IPS-20b (cell line): ENCODE measurements around the gene TENT4A.

Experiments
- H3K27ac ChIP-seq: one replicate; pipeline ENCODE4 v1.5.1; 2013; ENCODE audit warnings: low read length
- H3K27me3 ChIP-seq: 2 replicates; pipeline ENCODE4 v1.6.1; 2013; ENCODE audit warnings: mild to moderate bottlenecking, low read length, inconsistent platforms; ENCODE audit not compliant: insufficient read depth
- H3K36me3 ChIP-seq: 2 replicates; pipeline ENCODE4 v1.6.1; 2013; ENCODE audit warnings: low read depth, mild to moderate bottlenecking, inconsistent platforms, low read length, moderate library complexity; ENCODE audit not compliant: insufficient read depth
- H3K4me1 ChIP-seq: 2 replicates; pipeline ENCODE4 v1.6.1; 2013; ENCODE audit warnings: mild to moderate bottlenecking, control low read depth, inconsistent platforms, low read length, moderate library complexity; ENCODE audit not compliant: insufficient read depth
- H3K4me3 ChIP-seq: 2 replicates; pipeline ENCODE4 v1.5.1; 2013; ENCODE audit warnings: mild to moderate bottlenecking, low read length, inconsistent platforms
- H3K9ac ChIP-seq: 2 replicates; pipeline ENCODE4 v1.6.1; 2013; ENCODE audit warnings: low read depth, mild to moderate bottlenecking, inconsistent platforms, low read length, moderate library complexity
- H3K9me3 ChIP-seq: 2 replicates; pipeline ENCODE4 v1.6.1; 2013; ENCODE audit warnings: mild to moderate bottlenecking, low read depth, low read length, inconsistent platforms; ENCODE audit not compliant: insufficient read depth

The TENT4A gene

DNA sequence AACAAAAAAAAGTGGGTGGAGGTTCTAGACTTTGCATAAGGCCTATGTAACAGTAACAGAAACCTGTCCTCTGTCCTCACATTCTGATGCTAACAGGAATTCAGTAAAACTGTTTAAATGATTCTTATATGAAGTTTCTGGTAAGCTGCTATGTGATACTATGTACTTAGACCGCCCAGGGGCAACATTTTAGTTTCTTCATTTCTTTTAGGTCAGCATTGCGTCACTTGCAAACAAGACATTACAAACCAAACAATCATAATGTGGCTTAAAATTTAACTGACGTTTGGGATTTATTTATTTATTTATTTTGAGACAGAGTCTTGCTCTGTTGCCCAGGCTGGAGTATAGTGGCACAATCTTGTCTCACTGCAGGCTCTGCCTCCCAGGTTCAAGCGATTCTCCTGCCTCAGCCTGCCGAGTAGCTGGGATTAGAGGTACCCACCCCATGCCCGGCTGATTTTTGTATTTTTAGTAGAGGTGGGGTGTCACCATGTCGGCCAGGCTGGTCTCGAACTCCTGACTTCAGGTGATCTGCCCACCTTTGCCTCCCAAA is 44.3 kb downstream of the TENT4A start:
- Histone ChIP-seq H3K4me3 (no peak overlapping the region), H3K9ac (no peak overlapping the region), H3K4me1 (no peaks in the 10 kb centered on the region), H3K36me3 (peaks cover 46% of the 10 kb centered on the region), H3K27ac (no peak overlapping the region), H3K27me3 (no peaks in the 10 kb centered on the region), H3K9me3 (no peaks in the 10 kb centered on the region)

DNA sequence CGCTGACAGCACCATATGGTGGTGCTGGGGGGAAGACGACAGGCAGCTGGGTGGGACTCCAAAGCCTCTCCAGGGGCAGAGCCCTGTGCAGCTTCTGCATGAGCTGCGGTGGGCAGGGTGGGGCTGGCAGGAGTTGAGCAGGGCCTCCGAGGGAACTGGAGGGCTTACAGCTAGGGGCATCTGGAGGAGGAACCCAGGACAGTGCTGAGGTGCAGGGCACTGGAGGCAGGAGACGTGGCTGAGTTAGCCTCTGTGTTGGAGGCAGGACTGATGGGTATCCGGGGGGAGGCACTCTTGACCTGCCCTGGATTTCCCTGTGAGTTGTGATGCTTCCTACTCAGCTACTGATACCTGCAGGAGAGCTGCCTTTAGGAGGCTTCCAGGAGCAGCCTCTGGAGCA is 45.0 kb downstream of the TENT4A start:
- Histone ChIP-seq H3K27ac (no peak overlapping the region), H3K4me3 (no peak overlapping the region), H3K9me3 (no peaks in the 10 kb centered on the region), H3K9ac (no peak overlapping the region), H3K27me3 (no peaks in the 10 kb centered on the region), H3K36me3 (peaks cover 38% of the 10 kb centered on the region), H3K4me1 (no peaks in the 10 kb centered on the region)

DNA sequence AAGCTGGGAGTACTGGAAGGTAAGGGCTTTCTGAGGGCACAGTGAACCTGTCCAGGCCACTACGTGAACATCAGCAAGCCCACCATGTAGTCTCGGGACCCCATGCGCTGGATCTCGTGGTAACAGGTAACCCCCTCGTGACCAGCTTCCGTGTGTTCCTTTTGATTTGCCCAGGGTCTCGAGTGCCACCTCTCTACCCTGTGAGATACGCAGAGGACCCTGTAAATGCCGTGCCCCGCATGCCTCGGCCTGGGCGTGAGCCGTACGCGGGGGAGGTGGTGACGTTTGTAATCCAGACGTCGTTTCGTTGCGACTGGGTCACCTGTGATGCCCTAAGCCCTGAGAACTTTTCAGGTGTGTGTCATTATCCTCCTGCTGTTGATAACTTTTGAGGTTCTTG is 45.5 kb downstream of the TENT4A start:
- H3K4me1 ChIP-seq = no peaks in the 10 kb centered on the region
- H3K27me3 ChIP-seq = no peaks in the 10 kb centered on the region
- no peak overlapping the region for H3K9ac ChIP-seq
- H3K9me3 ChIP-seq = no peaks in the 10 kb centered on the region
- no peak overlapping the region for H3K27ac ChIP-seq
- peaks cover 33% of the 10 kb centered on the region for H3K36me3 ChIP-seq
- no peak overlapping the region for H3K4me3 ChIP-seq

DNA sequence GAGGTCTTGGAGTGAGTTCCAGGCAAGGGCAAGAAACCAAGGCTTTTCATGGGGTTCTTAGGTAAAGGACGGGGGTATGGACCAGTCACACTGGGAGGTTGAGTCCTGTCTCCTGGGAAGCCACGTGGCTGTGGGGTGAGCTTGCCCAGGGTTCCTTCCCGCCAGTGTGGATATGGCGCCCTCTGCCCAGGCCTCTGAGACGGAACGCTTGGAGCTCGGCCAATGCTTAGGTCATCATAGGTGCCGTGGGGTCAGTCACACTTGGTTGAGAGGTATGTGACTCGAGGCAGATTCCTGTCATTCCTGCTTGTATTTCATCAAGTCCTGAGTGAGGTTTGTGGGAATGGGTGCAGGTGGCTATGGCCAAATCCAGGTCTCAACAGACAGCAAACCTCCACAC is 46.2 kb downstream of the TENT4A start:
- no peaks in the 10 kb centered on the region for H3K4me1 ChIP-seq
- H3K27me3 ChIP-seq = no peaks in the 10 kb centered on the region
- H3K27ac ChIP-seq = no peak overlapping the region
- H3K9ac ChIP-seq = no peak overlapping the region
- no peaks in the 10 kb centered on the region for H3K9me3 ChIP-seq
- no peak overlapping the region for H3K4me3 ChIP-seq
- H3K36me3 ChIP-seq = peaks cover 26% of the 10 kb centered on the region

DNA sequence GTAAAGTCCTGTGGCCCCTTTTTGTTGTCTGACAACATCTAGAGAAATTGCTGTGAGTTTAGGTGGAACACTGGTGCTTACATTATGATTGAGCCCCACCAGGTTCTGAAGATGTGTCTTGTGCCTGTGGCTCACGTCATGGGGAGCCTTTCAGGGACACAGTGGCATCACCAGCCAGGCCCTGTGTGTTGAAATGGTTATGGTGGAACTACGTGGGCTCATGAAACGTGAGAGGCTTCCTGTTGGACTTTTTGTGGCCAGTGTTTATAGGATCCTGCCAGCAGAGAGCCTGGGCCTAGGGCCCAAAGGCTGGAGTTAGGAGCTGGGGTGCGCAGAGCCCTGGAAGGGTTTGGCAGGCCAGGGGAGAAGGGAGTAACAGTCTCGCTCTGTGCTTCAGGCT is 46.8 kb downstream of the TENT4A start:
- Histone ChIP-seq H3K36me3 (peaks cover 21% of the 10 kb centered on the region), H3K4me1 (no peaks in the 10 kb centered on the region), H3K27ac (no peak overlapping the region), H3K27me3 (no peaks in the 10 kb centered on the region), H3K9ac (no peak overlapping the region), H3K4me3 (no peak overlapping the region), H3K9me3 (no peaks in the 10 kb centered on the region)

DNA sequence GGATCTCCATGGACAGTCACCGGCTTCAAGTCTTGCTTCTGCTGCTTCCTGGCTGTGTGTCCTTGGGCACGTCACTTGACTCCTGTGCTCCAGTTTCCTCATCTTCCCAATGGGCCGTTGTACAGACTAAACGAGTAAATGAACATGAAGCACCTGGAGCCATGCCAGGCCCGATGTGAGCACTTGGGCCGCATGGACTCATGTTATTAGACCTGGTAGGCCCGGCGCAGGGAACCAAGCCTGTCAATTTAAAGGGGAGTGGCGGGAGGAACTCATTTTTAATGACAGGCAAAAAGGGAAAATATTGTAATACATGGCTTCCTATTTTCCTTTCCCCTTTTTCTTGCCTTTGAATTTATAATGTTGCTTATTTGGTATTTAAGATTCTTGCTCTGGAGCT is 47.5 kb downstream of the TENT4A start:
- Histone ChIP-seq H3K9ac (no peak overlapping the region), H3K27me3 (no peaks in the 10 kb centered on the region), H3K27ac (no peak overlapping the region), H3K4me1 (no peaks in the 10 kb centered on the region), H3K36me3 (peaks cover 14% of the 10 kb centered on the region), H3K9me3 (no peaks in the 10 kb centered on the region), H3K4me3 (no peak overlapping the region)

DNA sequence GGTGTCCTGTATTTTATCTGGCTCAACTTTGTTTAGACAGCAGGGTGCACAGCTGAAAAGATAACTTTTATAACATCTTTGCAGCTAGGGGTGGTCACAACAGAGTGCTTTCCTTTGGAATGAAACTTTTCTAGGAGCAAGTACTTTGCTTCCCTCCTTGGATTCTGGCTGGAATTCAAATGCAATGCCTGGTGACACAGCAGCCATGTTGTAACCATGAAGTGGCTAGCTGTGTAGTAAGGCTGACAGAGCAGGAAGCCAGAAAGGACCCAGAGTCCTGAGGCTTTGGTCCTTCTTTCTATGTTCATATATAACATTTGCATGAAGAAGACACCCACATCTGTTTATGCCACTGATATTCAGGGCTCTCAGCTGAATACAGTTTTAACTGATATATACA is 48.1 kb downstream of the TENT4A start:
- Histone ChIP-seq H3K4me3 (no peak overlapping the region), H3K36me3 (peaks cover 7% of the 10 kb centered on the region), H3K9ac (no peak overlapping the region), H3K4me1 (no peaks in the 10 kb centered on the region), H3K27me3 (no peaks in the 10 kb centered on the region), H3K27ac (no peak overlapping the region), H3K9me3 (no peaks in the 10 kb centered on the region)

DNA sequence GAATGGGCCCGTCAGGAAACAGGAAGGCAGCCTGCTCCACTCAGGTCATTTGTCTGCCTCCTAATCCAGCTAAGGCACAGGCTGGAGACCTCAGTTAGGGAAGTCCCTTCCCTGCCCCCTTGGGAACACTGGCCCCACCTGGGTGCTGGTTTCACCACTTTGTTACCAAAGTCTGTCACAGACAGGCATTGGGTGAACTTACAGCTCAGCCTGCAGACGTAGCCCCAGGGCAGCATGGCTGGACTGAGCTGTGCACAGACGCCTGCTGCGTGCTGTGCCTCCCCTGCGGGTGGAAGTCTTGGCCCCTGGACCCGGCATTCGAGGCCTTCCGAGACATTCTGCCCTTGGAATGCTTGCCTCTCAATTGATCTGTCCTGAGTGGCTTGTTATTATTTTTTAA is 48.9 kb downstream of the TENT4A start:
- Histone ChIP-seq H3K4me3 (no peak overlapping the region), H3K36me3 (no peaks in the 10 kb centered on the region; the same call in none of the 2 replicates), H3K27ac (no peak overlapping the region), H3K9ac (no peak overlapping the region), H3K9me3 (no peaks in the 10 kb centered on the region), H3K27me3 (no peaks in the 10 kb centered on the region), H3K4me1 (no peaks in the 10 kb centered on the region)

DNA sequence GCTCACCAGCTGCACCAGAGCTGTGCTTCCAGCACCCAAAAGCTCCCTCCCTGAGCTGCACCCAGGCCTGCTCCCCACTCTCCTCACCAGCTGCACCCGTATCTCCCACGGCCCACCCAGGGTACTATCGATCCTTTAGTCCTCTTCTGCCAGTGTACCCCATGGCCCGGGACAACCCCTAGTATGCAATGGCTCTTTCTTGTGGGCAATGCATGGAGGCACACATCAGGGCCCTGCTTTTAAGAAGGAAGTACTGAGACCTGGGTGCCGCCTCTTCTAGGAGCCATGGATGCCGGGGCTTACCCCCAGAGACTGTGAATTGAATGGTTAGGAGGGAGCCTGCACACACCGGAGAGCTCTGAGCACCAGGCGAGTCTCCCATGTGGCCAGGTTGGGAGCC is 49.5 kb downstream of the TENT4A start:
- no peak overlapping the region for H3K27ac ChIP-seq
- no peaks in the 10 kb centered on the region for H3K9me3 ChIP-seq
- no peaks in the 10 kb centered on the region; the same call in 1 of the 2 replicates for H3K36me3 ChIP-seq
- H3K27me3 ChIP-seq = no peaks in the 10 kb centered on the region
- H3K9ac ChIP-seq = no peak overlapping the region
- no peaks in the 10 kb centered on the region for H3K4me1 ChIP-seq
- no peak overlapping the region for H3K4me3 ChIP-seq

DNA sequence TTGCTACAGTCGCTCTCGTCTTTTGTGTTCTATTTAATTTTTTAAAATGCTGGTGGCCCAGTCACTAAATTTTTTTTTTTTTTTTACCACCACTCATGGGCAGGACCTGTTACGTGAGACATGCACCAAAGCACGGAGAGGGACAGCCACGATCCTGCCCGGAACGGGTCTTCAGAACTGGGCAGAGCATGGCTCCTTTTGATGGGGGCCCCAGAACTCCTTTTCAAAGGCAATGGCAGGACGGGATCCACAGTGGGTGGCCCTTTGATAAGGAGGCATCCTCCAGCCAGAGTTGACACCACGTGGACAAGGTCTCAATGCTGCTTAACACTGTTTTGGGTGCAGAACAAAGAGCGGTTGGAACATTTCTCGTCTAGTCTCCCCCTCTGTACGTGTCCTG is 50.0 kb downstream of the TENT4A start:
- Histone ChIP-seq H3K4me3 (no peak overlapping the region), H3K27ac (no peak overlapping the region), H3K4me1 (no peaks in the 10 kb centered on the region), H3K9ac (no peak overlapping the region), H3K36me3 (no peaks in the 10 kb centered on the region; the same call in 1 of the 2 replicates), H3K27me3 (no peaks in the 10 kb centered on the region), H3K9me3 (no peaks in the 10 kb centered on the region)

DNA sequence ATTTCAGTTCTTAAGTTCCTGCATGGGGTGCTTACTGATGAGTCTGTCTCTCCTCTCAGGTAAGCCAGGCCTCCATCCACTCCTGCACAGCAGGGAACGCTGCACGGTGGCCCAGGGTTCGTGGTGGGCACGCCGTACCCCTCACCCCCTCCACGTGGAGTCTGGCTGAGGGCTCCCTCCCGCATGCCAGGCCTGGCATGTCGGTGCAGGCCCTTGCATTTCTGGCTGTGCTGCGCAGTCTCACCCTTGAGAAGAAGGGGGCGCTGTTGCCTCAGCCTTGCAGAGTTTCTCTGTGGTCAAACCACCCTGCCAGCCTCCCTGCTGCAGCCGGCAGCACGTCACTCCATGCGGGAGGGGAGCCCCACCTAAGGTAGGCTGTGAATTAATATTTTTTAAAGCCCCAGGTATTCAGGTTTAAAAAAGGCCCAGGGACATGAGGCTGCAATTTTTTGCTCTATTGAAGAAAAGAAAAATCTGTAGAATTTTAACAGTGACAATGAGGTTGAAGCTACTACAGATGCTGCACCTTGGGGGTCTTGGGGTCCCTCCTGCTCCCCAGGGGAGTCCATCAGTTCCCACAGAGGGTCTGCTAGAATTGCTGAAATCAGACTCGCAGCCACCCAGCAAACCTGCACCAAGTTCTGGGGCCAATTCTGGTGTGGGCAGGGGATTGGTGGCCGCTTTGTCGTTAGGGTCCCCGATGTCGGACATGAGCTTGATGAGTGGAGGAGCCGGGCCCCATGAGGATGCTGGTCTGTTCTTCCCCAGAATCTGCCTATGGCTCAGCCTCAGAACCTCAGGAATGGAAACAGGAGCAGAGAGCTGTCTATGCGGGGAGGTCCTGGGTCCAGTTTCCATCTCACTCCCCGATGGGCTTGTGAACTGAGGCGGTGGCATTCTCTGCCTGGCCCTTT is 52.6 kb downstream of the TENT4A start:
- Histone ChIP-seq H3K9me3 (no peaks in the 10 kb centered on the region), H3K9ac (no peak overlapping the region; the same call in 1 of the 2 replicates), H3K4me1 (no peaks in the 10 kb centered on the region), H3K27me3 (no peaks in the 10 kb centered on the region), H3K4me3 (no peak overlapping the region), H3K27ac (no peak overlapping the region), H3K36me3 (no peaks in the 10 kb centered on the region)

DNA sequence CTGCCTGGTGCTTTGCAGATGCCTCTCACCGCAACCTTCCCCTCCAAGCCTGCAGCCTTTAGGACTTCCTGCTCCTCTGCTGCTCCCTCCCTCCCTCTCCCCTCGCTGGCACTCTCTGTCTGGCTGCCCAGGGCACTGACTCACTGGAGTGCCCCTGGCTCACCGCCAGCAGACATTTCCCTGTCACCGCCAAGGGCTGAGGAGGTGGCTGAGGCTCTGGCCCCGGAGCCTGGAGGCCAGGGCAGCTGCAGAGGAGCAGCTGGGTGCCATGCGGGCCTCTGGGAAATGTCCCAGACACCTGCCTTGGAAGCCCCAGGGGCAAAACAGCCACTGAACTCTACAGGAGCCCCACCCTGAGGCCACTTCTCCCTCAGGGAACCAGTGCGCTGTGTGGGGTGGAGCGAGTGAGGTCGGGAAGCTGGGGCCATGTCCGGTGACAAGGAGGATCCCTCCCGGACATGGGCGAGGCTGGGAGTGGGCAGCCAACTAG is 53.4 kb downstream of the TENT4A start:
- H3K27ac ChIP-seq = no peak overlapping the region
- no peaks in the 10 kb centered on the region for H3K9me3 ChIP-seq
- no peak overlapping the region for H3K4me3 ChIP-seq
- H3K9ac ChIP-seq = no peak overlapping the region
- H3K36me3 ChIP-seq = no peaks in the 10 kb centered on the region
- H3K4me1 ChIP-seq = no peaks in the 10 kb centered on the region
- H3K27me3 ChIP-seq = no peaks in the 10 kb centered on the region
